Measurements from ENCODE around the gene ABLIM3. TPM values are rescaled to one million over a fixed set of nuclear protein-coding genes. Genes with fewer than 3 reads are reported as not detected.

ABLIM3 gene
- total RNA-seq, 4 donors from 2014 or later: 1.6 to 26.4 (median 5.7) TPM

DNA sequence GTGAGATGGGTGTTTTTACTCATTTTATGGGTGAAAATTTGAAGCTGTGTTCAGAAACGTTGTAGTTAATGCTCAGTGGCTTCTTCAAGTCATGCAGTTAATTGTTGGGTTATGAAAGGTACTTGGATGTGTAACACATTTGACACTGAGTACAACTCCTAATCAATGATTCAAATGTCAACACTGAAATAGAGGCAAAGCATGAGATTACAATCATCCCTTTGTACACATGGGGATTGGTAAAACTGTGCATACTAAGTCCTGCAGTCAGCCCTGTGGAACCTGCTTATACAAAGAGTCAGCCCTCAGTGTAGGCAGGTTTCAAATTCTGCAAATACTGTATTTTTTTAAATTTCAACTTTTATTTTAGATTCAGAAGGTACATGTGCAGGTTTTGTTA is 3.3 kb downstream of the ABLIM3 start:
- TF ChIP-seq POLR2A (IDR thresholded peaks at IDR 0.05): no peak
- TF ChIP-seq, protein P1, sequence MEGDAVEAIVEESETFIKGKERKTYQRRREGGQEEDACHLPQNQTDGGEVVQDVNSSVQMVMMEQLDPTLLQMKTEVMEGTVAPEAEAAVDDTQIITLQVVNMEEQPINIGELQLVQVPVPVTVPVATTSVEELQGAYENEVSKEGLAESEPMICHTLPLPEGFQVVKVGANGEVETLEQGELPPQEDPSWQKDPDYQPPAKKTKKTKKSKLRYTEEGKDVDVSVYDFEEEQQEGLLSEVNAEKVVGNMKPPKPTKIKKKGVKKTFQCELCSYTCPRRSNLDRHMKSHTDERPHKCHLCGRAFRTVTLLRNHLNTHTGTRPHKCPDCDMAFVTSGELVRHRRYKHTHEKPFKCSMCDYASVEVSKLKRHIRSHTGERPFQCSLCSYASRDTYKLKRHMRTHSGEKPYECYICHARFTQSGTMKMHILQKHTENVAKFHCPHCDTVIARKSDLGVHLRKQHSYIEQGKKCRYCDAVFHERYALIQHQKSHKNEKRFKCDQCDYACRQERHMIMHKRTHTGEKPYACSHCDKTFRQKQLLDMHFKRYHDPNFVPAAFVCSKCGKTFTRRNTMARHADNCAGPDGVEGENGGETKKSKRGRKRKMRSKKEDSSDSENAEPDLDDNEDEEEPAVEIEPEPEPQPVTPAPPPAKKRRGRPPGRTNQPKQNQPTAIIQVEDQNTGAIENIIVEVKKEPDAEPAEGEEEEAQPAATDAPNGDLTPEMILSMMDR (IDR thresholded peaks at IDR 0.05): no peak
- Histone ChIP-seq H3K9me3 (peaks cover 0 to 5% (median 0%) of the 10 kb centered on the region in 4 donors), H3K27ac (no peak overlapping the region), H3K4me3 (no peak overlapping the region), H3K36me3 (no peaks in the 10 kb centered on the region), H3K27me3 (no peaks in the 10 kb centered on the region), H3K4me1 (peaks cover 0 to 5% (median 0%) of the 10 kb centered on the region in 4 donors)
- DNase-seq: no peak

DNA sequence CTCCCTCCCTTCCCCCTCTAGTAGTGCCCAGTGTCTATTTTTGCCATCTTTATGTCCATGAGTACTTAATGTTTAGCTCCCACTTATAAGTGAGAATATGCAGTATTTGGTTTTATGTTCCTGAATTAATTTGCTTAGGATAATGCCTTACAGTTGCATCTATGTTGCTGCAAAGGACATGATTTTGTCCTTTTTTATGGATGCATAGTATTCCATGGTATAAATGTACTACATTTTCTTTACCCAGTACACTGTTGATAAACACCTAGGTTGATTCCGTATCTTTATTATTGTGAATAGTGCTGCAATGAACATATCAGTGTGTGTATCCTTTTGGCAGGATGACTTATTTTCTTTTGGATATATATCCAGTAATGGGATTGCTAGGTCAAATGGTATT is 3.8 kb downstream of the ABLIM3 start:
- no peak for DNase-seq
- Histone ChIP-seq H3K4me1 (peaks cover 0 to 5% (median 0%) of the 10 kb centered on the region in 4 donors), H3K27ac (no peak overlapping the region), H3K9me3 (peaks cover 0 to 5% (median 0%) of the 10 kb centered on the region in 4 donors), H3K36me3 (no peaks in the 10 kb centered on the region), H3K27me3 (no peaks in the 10 kb centered on the region), H3K4me3 (no peak overlapping the region)
- no peak for TF ChIP-seq POLR2A (IDR thresholded peaks at IDR 0.05)
- TF ChIP-seq, protein P1 (IDR thresholded peaks at IDR 0.05): no peak

DNA sequence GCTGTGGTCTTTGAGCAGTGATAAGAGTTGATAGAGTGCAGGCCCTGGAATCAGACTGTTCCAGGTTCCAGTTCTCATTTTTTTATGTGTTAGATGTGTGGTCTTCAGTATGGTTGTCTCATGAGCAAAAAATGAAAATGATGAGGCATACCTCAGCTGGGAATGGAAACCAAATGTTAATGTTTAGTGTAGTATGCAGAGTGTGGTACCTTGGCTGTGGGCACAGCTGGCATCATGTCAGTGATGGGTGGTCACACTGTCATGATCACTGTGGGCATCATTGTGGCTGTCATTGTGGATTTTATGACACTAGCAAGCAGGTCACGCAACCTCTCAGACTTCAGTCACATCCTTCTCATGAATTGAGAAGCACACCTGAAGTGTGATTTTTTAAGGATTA is 6.4 kb downstream of the ABLIM3 start:
- Histone ChIP-seq H3K4me1 (peaks cover 0 to 5% (median 0%) of the 10 kb centered on the region in 4 donors), H3K27ac (no peak overlapping the region), H3K27me3 (no peaks in the 10 kb centered on the region), H3K4me3 (no peak overlapping the region), H3K36me3 (no peaks in the 10 kb centered on the region), H3K9me3 (no peaks in the 10 kb centered on the region)
- DNase-seq: no peak
- TF ChIP-seq, protein P1 (IDR thresholded peaks at IDR 0.05): no peak
- TF ChIP-seq POLR2A (IDR thresholded peaks at IDR 0.05): no peak

DNA sequence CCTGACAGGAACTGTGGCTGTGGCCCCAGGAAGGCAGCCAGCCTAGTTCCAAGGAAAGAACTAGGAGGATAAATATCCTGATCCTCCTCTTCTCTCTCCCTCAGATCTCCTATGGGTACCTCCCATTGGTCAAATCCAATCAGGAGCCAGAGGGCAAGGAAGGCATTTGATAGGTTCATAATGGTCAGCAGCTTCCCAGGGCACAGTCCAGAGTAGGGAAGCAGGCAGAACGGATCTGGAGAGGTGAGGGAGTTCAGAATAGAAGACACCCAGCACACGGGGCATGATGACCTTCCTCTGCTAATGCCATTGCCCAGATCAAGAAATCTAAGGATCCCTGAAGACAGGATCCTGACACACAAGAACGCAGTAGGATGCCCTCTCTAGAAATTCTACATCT is 8.6 kb downstream of the ABLIM3 start:
- TF ChIP-seq, protein P1 (IDR thresholded peaks at IDR 0.05): no peak
- no peak for TF ChIP-seq POLR2A (IDR thresholded peaks at IDR 0.05)
- H3K4me1 ChIP-seq: peaks cover 0 to 5% (median 0%) of the 10 kb centered on the region in 4 donors
- no peaks in the 10 kb centered on the region for H3K36me3 ChIP-seq
- no peaks in the 10 kb centered on the region for H3K27me3 ChIP-seq
- DNase-seq: no peak
- H3K27ac ChIP-seq: peak overlapping the region in 1 of 4 donors; percentile 20
- no peak overlapping the region for H3K4me3 ChIP-seq
- no peaks in the 10 kb centered on the region for H3K9me3 ChIP-seq

DNA sequence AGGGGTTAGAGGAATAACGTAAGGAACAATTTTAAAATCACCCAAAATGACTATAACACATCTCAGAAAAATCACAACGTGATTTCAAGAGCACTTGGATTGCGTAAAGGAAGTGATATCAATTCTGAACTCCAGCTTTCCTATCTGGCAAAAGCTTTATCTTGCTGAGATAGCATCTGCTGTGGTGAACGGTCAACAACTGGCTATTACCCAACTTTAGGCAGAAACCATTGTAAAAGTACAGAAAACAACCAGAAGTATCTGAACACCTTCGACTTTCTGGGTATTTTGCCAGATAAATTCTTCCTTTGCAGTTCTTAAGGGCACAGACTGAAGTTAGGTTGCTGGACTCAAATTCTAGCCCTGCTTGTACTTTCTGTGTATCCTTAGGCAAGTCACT is 9.2 kb downstream of the ABLIM3 start:
- DNase-seq: no peak
- Histone ChIP-seq H3K36me3 (no peaks in the 10 kb centered on the region), H3K4me3 (no peak overlapping the region), H3K27ac (no peak overlapping the region), H3K9me3 (no peaks in the 10 kb centered on the region), H3K27me3 (no peaks in the 10 kb centered on the region), H3K4me1 (peaks cover 0 to 5% (median 0%) of the 10 kb centered on the region in 4 donors)
- TF ChIP-seq, protein P1 (IDR thresholded peaks at IDR 0.05): no peak
- no peak for TF ChIP-seq POLR2A (IDR thresholded peaks at IDR 0.05)

DNA sequence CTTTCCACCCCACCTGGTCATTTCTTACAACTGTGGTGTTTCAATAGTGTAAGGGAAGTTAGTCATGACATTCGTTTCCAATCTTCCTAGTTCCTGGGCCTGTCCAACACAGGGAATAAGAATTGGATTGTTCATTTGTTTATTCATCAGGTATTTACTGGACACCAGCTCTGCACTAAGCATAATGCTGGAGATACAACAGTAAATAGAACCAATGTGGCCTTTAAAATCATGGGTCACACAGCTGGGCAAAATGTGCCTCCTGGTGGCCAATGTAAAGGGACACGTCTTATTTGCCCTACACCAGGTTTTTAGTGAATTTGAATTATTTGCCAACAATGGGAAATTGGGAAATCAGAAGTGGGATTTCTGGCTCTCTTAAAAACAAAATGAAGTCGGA is 10.4 kb downstream of the ABLIM3 start:
- TF ChIP-seq POLR2A (IDR thresholded peaks at IDR 0.05): no peak
- TF ChIP-seq, protein P1 (IDR thresholded peaks at IDR 0.05): no peak
- no peaks in the 10 kb centered on the region for H3K27me3 ChIP-seq
- peaks cover 0 to 5% (median 0%) of the 10 kb centered on the region in 4 donors for H3K4me1 ChIP-seq
- H3K9me3 ChIP-seq: no peaks in the 10 kb centered on the region
- no peak overlapping the region for H3K27ac ChIP-seq
- no peak overlapping the region for H3K4me3 ChIP-seq
- no peak for DNase-seq
- no peaks in the 10 kb centered on the region for H3K36me3 ChIP-seq

Measured in Peyer's patch (tissue), 4 donors.